ENCODE data around the gene CTCFL. TPM values are rescaled to one million over a fixed set of nuclear protein-coding genes. Genes with fewer than 3 reads are reported as not detected.
"Not testable (repeated sequence)": the region's sequence is repeated elsewhere in the genome, so short reads cannot be mapped to it uniquely, and the experiment has no call there.

CTCFL gene
- polyA plus RNA-seq, 1 donor, result 2.8 TPM

- DNase-seq, result no peak
Observed at GRCh38 chr20:57481281-57481711, 43.6 kb downstream of the CTCFL start.

GRCh38 chr20:57480444-57481160 is 44.3 kb downstream of the CTCFL start:
- no peak for DNase-seq

- DNase-seq, result no peak
Observed at GRCh38 chr20:57479196-57479595, 45.7 kb downstream of the CTCFL start.

GRCh38 chr20:57478176-57478575 is 46.8 kb downstream of the CTCFL start:
- DNase-seq, result no peak

GRCh38 chr20:57476641-57477461 is 48.1 kb downstream of the CTCFL start:
- no peak for DNase-seq

- no peak for DNase-seq
Observed at GRCh38 chr20:57476084-57476526, 48.8 kb downstream of the CTCFL start.

- no peak for DNase-seq
Observed at GRCh38 chr20:57475388-57476083, 49.4 kb downstream of the CTCFL start.

- DNase-seq, result no peak
Observed at GRCh38 chr20:57474816-57475215, 50.1 kb downstream of the CTCFL start.

GRCh38 chr20:57474205-57474604 is 50.7 kb downstream of the CTCFL start:
- no peak for DNase-seq

- DNase-seq, result no peak
Observed at GRCh38 chr20:57473246-57474048, 51.5 kb downstream of the CTCFL start.

- DNase-seq, result not testable (repeated sequence)
Observed at GRCh38 chr20:57472474-57472873, 52.5 kb downstream of the CTCFL start.

- DNase-seq, result no peak
Observed at GRCh38 chr20:57471496-57472372, 53.2 kb downstream of the CTCFL start.

GRCh38 chr20:57470666-57471495 is 54.1 kb downstream of the CTCFL start:
- DNase-seq, result no peak

GRCh38 chr20:57470212-57470522 is 54.8 kb downstream of the CTCFL start:
- no peak for DNase-seq

- DNase-seq, result no peak
Observed at GRCh38 chr20:57469418-57470211, 55.3 kb downstream of the CTCFL start.

- no peak for DNase-seq
Observed at GRCh38 chr20:57468523-57469417, 56.2 kb downstream of the CTCFL start.

- no peak for DNase-seq
Observed at GRCh38 chr20:57467742-57468141, 57.2 kb downstream of the CTCFL start.

- no peak for DNase-seq
Observed at GRCh38 chr20:57465943-57466342, 59.0 kb downstream of the CTCFL start.
